Measurements from ENCODE around the gene EGFL7. TPM values are rescaled to one million over a fixed set of nuclear protein-coding genes. Genes with fewer than 3 reads are reported as not detected.

Gene EGFL7
- total RNA-seq, 1 donor from 2014 or later, result 6.0 TPM

GRCh38 chr9:136714096-136714892, 51.6 kb downstream of the EGFL7 start:
- no peak for DNase-seq (ENCODE audit: low read depth)

- DNase-seq (ENCODE audit: low read depth), result no peak
Measured at GRCh38 chr9:136714893-136715274, 52.2 kb downstream of the EGFL7 start.

- no peak for DNase-seq (ENCODE audit: low read depth)
Measured at GRCh38 chr9:136717399-136717798, 54.7 kb downstream of the EGFL7 start.

GRCh38 chr9:136718345-136719194, 55.9 kb downstream of the EGFL7 start:
- DNase-seq (ENCODE audit: low read depth), result no peak

- no peak for DNase-seq (ENCODE audit: low read depth)
Measured at GRCh38 chr9:136719195-136719880, 56.6 kb downstream of the EGFL7 start.

GRCh38 chr9:136720251-136720897, 57.7 kb downstream of the EGFL7 start:
- DNase-seq (ENCODE audit: low read depth), result no peak

GRCh38 chr9:136720898-136721338, 58.2 kb downstream of the EGFL7 start:
- no peak for DNase-seq (ENCODE audit: low read depth)

- DNase-seq (ENCODE audit: low read depth), result peak; percentile 55
Measured at GRCh38 chr9:136721339-136722092, 58.8 kb downstream of the EGFL7 start.

MicroRNA genes within 50 kb of the gene (microRNA counts, 767-probe panel; counts per million panel counts)
- not detected for microRNA hsa-miR-126-3p

Small RNA genes lying within 50 kb of the gene (microRNA-seq; reads per million reads assigned to microRNA genes)
- 201 reads per million, percentile 64 among the genes with 10 or more reads in this experiment for gene MIR126

Other genes starting within 250 kb of the EGFL7 start
- 8.3 and 12.4 TPM in 2 replicates for gene INPP5E, start 223.1 kb upstream of the EGFL7 start, total RNA-seq
- gene SEC16A, start 179.9 kb upstream of the EGFL7 start, total RNA-seq, result 25.3 and 26.9 TPM in 2 replicates
- gene NOTCH1, start 116.9 kb upstream of the EGFL7 start, total RNA-seq, result 6.2 and 16.0 TPM in 2 replicates
- 21.3 and 35.5 TPM in 2 replicates for gene AGPAT2, start 24.5 kb downstream of the EGFL7 start, total RNA-seq
- gene DIPK1B, start 49.7 kb downstream of the EGFL7 start, total RNA-seq, result not detected in 2 replicates
- gene LCN10, start 80.0 kb downstream of the EGFL7 start, total RNA-seq, result not detected in 2 replicates
- not detected in 2 replicates for gene LCN6, start 85.6 kb downstream of the EGFL7 start, total RNA-seq
- 0.21 TPM in 1 of 2 replicates, not detected in the other for gene LCN8, start 95.3 kb downstream of the EGFL7 start, total RNA-seq
- gene LCN15, start 101.6 kb downstream of the EGFL7 start, total RNA-seq, result not detected in 2 replicates
- gene TMEM141, start 128.4 kb downstream of the EGFL7 start, total RNA-seq, result 63.9 and 81.6 TPM in 2 replicates
- gene CCDC183, start 133.4 kb downstream of the EGFL7 start, total RNA-seq, result 0.70 and 3.4 TPM in 2 replicates
- 94.2 and 122 TPM in 2 replicates for gene RABL6, start 145.0 kb downstream of the EGFL7 start, total RNA-seq
- 2.7 and 6.5 TPM in 2 replicates for gene AJM1, start 179.6 kb downstream of the EGFL7 start, total RNA-seq
- 106 and 131 TPM in 2 replicates for gene PHPT1, start 186.5 kb downstream of the EGFL7 start, total RNA-seq
- gene MAMDC4, start 189.4 kb downstream of the EGFL7 start, total RNA-seq, result 2.9 and 3.4 TPM in 2 replicates
- 353 and 413 TPM in 2 replicates for gene EDF1, start 203.4 kb downstream of the EGFL7 start, total RNA-seq
- 7.0 and 31.0 TPM in 2 replicates for gene TRAF2, start 223.6 kb downstream of the EGFL7 start, total RNA-seq

Data from myocyte (in vitro differentiated cells).